ENCODE data around the gene SPATS2.

DNA sequence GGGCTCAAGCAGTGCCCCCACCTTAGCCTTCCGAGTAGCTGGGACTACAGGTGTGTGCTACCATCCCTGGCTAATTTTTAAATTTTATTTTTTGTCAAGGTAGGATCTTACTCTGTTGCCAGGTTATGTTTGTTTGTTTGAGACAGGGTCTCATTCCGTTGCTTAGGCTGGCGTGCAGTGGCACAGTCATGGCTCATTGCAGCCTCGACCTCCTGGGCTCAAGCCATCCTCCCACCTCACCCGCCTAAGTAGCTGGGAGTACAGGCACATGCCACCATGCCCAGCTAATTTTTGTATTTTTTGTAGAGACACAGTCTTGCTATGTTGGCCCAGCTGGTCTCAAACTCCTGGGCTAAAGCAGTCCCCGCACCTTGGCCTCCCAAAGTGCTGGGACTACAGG lies 88.2 kb downstream of the SPATS2 start:
- TF ChIP-seq EZH2 (IDR thresholded peaks at IDR 0.05) (no peak), POLR2AphosphoS5 (IDR thresholded peaks at IDR 0.05; ENCODE audit: borderline replicate concordance, low read depth, low read length) (no peak)

All from SK-N-MC (cell line).